SKM-1 (cell line): ENCODE measurements around the gene MEAF6.
"Not testable (repeated sequence)": the region's sequence is repeated elsewhere in the genome, so short reads cannot be mapped to it uniquely, and the experiment has no call there.

Experiments used
- DNase-seq: peaks from one replicate; lab custom pipeline; 2025; ENCODE audit not compliant: unreplicated experiment; lab: John Stamatoyannopoulos, UW

Gene MEAF6

DNA sequence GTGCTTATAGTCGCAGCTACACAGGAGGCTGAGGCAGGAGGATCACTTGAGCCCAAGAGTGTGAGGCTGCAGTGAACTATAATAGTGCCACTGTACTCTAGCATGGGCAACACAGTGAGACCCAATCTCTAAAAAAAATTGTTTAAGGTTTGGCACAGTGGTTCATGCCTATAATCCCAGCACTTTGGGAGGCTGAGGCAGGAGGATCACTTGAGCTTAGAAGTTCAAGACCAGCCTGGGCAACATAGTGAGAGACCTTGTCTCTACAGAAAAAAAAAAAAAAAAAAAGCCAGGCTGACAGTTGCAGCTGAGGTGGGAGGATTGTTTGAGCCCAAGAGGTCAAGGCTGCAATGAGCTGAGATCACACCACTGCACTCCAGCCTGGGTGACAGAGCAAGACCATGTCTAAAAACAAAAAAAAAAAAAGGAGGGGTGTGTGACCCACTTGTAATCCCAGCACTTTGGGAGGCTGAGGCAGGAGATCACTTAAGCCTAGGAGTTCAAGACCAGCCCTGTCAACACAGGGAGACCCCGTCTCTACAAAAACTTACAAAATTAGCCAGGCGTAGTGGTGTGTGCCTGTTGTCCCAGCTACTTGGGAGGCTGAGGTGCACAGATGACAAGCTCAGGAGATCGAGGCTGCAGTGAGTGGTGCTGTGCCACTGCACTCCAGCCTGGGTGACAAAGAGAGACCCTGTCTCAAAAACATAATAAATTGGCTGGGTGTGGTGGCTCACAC lies 18.0 kb upstream of the MEAF6 start:
- not testable (repeated sequence) for DNase-seq

- DNase-seq: not testable (repeated sequence)
Measured at GRCh38 chr1:37529888-37530287, 15.3 kb upstream of the MEAF6 start.

DNA sequence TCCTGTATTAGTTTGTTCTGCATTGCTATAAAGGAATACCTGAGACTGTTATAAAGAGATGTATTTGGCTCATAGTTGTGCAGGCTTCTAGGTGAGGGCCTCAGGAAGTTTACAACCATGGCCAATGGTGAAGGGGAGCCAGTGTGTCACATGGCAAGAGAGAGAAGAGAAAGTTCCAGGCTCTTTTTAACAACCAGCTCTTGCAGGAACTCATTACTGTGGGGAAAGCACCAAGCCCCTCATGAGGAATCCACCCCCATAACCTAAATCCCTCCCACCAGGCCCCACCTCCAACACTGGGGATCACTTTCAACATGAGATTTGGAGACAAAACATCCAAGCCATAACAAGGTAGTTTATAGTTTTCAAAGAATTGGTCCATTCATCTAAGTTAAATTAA lies 5.0 kb upstream of the MEAF6 start:
- no peak for DNase-seq

GRCh38 chr1:37518929-37519328 lies 4.4 kb upstream of the MEAF6 start:
- not testable (repeated sequence) for DNase-seq

GRCh38 chr1:37518241-37518640 lies 3.7 kb upstream of the MEAF6 start:
- DNase-seq: not testable (repeated sequence)

GRCh38 chr1:37517569-37517968 lies 3.0 kb upstream of the MEAF6 start:
- DNase-seq: no peak

DNA sequence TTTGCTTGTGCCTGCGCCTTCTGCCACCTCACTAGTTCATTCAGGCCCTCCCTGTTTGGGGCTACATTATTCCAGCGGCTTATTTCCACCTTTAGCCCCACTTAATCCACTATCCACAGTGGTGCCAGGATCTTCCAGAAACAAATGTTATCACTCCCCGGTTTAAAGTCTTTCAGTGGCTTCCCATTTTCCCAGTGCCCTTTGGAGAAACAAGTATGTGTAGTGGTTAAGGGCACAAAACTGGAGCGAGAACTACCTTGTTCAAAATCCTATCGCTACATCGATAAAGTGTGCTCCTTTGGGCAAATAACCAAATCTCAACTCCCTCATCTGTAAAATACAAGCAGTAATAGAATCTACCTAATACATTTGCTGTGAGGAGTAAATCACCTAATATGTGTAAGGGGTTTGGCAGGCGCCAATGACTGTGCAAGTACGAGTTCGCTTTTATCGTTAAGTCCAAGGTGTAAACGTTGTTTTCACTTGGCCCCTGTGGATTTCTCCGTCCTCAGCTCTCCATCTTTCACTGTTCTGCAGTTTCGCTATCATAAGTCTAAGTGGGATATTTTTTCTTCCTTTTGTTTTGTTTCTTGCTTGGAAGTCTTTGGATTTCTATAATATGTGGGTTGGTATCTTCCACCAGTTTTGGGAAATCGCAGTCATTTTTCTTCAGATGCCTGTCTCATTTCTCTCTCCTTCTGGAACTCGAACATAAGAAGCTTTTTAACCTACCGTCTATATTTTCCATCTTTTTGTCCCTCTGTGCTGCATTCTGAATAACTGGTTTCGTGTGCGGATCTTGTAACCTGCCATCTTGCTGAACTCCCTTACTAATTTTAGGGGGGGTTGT lies 844 bp upstream of the MEAF6 start:
- DNase-seq: no peak

DNA sequence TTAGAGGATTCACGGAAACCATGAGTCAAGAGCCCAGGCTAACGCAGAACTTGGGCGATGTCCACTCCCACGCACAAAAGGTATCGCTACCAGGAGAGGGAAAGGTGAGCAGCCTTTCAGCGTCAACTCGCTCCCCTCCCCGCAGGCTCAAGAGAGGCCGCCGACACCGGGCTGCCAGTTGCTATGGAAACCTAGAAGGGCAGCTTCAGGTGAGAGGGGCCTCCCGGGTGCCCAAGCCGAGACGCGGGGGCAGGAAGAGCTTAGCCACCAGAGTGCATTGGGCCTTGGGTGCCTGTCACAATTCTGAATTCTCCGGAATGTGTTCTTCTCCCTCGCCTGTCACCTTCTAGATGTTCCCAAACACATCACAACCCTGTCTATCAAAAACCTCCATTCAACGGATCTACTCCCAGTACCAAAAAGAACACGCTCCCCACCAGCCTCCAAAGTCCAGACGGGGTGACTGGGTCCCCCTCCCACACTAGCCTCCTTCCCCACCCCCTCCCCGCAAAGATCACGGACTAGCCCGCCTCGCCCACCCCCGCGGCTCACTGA lies 694 bp downstream of the MEAF6 start:
- no peak for DNase-seq

GRCh38 chr1:37509181-37509580 lies 5.4 kb downstream of the MEAF6 start:
- DNase-seq: peak; percentile 11

GRCh38 chr1:37506740-37507139 lies 7.8 kb downstream of the MEAF6 start:
- DNase-seq: no peak

GRCh38 chr1:37502791-37503190 lies 11.8 kb downstream of the MEAF6 start:
- DNase-seq: not testable (repeated sequence)

- DNase-seq: no peak
Measured at GRCh38 chr1:37502104-37502503, 12.5 kb downstream of the MEAF6 start.

GRCh38 chr1:37501661-37502060 lies 12.9 kb downstream of the MEAF6 start:
- no peak for DNase-seq

DNA sequence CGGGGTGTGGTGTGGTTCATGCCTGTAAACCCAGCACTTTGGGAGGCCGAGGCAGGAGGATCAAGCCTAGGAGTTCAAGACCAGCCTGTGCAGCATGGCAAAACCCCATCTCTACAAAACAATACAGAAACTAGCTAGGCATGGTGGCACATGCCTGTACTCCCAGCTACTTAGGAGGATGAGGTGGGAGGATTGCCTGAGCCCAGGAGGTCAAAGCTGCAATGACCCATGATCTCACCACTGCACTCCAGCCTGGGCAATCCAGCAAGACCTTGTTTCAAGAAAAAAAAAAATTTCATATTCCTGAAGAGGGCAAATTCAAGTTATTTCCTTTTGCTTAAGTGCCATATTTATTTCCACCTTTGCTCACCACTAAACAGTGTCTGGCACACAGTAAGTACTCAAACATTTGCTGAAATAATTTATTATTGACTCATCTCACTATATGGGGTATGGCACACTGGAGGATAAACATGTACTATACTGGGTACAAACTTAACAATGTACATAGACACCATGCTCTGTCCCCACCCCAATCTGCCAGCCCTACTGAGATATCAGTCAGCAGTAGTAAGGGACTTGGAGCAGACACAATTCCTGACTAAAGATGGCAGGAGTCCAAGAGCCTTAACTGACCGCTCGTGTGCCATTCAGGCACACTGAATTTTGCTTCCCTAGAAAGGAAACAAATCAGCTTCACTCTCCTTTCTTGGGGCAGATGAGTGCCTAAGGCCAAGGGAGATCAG lies 15.5 kb downstream of the MEAF6 start:
- DNase-seq: no peak

DNA sequence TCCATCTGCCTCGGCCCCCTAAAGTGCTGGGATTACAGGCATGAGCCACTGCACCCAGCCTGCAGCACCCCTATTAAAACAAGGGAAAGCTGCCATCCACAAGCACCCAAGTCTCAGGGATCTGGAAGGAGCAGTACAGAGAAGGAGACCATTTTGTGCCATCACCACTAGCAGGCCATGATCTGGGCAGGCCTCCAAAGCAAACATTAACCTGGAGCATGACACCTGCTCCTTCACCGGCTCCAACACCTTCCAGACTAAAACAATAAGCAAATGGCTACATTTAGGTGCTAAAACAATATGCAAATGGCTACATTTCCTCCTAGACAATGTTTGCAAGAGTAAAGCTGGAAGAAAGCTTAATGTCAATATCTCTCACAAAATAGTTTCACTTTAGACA lies 16.7 kb downstream of the MEAF6 start:
- no peak for DNase-seq

- no peak for DNase-seq
Measured at GRCh38 chr1:37495875-37496274, 18.7 kb downstream of the MEAF6 start.

DNA sequence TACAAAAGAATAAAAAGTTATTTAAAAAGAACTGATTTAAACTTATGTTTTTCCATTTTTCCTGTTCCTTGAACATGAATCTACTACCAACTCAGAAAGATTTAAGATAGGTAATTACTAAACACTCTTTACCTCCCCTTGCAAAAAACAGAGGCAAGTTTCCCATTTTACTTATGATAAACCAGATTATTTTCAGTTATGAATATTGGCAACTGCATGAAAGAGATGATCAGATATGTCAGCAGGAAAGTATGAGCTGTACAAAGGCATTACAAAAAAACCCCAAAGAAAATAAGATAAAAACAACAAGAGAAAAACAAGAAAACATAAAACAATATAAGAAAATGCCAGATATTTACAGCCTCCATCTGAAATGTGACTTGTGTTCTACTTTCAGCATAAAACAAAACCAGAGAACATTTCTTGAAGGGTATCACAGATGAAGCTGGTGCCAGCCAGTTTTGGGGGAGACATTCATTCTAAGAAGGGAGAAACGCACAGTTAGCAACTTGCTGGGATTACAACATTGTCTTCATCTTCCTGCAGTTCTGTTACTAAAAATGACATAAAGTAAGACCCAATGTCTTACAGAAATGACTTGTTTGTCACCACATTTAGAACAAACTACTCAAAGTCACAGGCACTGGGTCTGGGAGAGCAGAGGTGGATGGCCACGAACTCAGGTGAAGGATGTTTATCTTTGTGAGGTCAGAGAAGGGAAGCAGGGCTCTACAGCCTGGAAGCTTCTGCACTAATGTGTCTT lies 21.0 kb downstream of the MEAF6 start:
- no peak for DNase-seq

- no peak for DNase-seq
Measured at GRCh38 chr1:37487619-37487984, 27.0 kb downstream of the MEAF6 start.

DNA sequence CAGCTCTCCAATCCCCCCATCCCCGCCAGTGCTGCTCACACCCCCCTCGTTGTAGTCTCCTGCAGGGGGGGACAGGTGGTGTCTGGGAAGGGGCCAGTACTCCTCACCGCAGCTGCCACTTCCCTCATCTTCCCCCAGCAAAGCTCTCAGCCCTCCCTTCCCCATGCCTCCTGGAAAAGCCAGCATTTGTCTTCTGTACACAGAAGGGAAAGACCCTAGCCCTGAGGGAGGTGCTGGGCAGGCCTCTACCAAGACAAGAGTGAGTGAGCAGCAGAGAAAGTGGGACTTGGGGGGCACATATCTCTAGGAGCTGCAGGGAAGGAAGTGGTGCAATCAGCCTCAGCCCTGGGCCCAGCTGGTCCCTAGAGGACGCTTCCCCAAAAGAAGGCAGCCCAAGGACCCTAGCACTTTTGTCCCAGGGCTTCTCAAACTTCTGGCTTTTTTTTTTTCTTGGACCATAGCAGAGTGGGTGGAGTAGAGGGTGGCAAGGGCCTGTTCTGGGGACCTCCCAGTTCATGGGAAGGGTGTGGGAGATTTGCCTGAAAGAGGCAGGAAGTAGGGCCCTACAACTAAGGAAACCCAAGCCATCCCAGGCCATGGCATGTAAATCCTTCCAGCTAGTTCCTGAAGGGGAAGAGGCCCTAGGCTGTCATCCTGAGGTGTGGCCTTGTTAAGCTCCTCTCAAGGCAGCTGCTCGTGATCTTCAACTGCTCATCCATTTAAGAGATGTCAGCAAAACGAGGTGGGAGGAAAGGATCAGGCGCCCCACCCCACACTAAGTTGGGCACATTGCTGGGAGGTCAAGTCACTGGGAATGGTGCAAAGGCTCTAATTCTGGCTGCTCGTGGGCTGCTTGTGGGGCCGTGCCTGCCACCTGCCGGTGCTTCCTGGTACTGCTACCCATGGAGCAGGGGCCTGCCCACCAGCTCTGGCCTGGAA lies 27.6 kb downstream of the MEAF6 start:
- DNase-seq: peak; percentile 39
